GM10266 (cell line): ENCODE measurements around the gene CLCN1.
A peak's percentile ranks its signal among the peaks of the same experiment; 100 is the strongest.

Experiments used
- DNase-seq: peaks from one replicate; pipeline ENCODE4 v3.0.0; 2012; ENCODE audit errors: extremely low spot score
- CTCF ChIP-seq: IDR thresholded peaks from 2 replicates; pipeline ENCODE4 v1.5.1; 2012; ENCODE audit warnings: mild to moderate bottlenecking, low read depth; ENCODE audit not compliant: control insufficient read depth, insufficient read depth; ENCODE audit errors: missing control alignments

The CLCN1 gene

DNA sequence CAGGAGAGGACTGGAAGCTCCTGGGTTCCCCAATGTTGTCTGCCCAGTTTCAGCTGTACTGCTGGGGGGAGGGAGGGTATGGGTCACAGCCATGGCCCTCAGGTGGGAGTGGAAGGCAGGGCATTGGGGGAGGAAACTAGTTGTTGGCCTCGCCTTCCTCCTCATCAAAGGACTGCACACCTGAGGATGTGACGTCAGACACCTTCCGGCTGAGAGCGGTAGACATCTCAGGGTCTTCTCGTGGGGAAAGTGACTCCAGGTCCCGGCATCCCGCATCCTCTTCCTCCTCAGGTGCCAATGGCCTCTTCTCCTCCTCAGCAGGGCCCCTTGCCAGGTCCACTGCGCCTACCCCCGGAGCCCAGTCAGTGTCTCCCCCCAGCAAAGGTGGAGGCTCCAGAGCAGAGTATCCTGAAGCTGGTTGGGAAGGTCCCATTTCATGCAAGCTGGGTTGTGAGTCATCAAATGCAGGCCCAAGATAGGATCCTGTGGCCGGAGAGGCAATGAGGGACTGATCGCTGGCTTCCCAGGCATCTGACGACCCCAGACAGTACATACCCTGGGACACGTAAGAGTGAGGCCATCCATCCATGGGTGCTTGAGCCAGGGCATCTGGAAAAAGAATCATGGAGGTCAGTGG, 40.6 kb downstream of the CLCN1 start:
- DNase-seq = no peak
- TF ChIP-seq CTCF = no peak

DNA sequence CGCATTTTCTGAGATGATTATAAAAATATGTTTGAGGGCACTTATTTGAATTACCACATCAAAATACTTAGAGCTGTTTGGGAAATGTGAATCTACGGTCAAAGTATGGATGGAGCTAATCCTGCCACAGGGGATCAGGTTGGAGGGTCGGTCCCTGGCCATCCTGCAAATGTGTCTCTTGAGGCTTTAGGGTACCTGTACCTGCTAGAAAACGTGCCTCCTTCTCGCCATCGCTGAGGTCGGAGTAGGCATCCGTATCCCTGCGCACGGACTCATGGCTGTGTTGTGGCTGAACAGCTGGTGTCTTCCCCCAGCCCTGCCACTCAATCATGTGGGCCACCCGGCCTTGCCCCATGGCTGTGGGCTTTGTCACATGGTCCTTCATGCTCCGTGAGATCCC, 42.7 kb downstream of the CLCN1 start:
- DNase-seq = no peak
- no peak for TF ChIP-seq CTCF

DNA sequence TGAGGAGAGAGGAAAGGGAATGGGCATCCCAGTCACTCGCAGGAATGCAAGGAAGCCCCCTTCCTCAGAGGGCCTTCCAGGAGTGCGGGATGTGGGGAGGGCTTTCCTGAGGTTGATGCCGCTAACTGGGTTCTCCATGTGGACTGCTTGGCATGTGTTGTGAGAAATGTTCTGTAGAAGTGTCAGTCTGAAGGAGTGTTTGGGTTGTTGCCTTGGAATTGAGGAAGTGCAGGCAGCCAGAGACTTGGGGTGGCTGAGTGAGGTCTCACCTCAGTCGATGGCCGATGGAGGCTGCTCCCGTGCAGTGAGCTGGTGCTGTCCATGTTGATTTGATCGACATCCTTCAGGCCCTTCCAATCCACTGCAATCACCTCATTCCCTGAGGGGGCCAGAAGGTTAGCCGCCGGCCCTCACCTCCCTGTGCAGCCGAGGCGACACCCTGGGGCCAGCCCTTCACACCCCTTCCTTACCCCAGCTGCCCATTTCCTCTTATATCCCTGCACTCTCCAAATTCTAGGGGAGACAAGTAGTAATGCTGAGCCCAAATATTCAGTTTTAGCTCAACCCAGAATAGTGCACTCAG, 44.0 kb downstream of the CLCN1 start:
- no peak for TF ChIP-seq CTCF
- no peak for DNase-seq

- TF ChIP-seq CTCF = no peak
- DNase-seq = no peak
Observed at GRCh38 chr7:143360788-143361551, 45.1 kb downstream of the CLCN1 start.

DNA sequence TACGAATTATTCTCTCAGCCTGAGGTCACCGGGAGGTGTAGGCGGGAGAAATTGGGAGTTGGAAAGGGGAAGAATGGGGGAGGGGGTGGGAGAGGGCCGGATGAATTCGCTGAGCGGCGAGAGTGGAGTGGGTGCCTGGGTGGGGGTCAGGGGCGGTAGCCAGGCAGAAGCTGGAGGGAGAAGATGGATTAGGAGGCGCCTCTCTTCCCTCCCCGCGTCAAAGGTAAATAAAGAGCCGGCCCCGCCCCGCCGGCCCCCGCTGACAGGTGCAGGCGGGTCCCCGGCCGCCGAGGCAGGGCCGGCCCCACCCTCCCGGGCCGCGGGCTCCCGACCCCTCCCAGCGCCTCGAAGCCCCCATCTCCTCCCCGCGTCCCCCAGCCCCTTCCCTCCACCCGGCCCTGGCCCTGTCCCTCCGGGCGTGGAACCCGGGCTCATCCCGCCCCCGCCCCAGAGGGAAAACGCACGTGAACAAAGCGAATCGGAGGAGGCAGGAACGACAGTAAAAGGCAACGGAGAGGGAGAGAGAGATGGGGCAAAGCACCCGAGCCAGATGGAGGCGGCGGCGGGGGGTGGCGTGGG, 45.7 kb downstream of the CLCN1 start:
- no peak for TF ChIP-seq CTCF
- peak; percentile 59 for DNase-seq

GRCh38 chr7:143362131-143363015, 46.5 kb downstream of the CLCN1 start, which contains the start of gene FAM131B:
FAM131B (minus strand) TSS chr7:143362713; CDS start chr7:143362603, 110 bp downstream.
- no peak for TF ChIP-seq CTCF
- DNase-seq = peak; percentile 67
